Measurements from ENCODE around the gene USP6NL. TPM values are rescaled to one million over a fixed set of nuclear protein-coding genes. Genes with fewer than 3 reads are reported as not detected.

USP6NL gene
- total and polyA plus RNA-seq, 7 donors: 1.8 to 5.4 (median 2.9) TPM

DNA sequence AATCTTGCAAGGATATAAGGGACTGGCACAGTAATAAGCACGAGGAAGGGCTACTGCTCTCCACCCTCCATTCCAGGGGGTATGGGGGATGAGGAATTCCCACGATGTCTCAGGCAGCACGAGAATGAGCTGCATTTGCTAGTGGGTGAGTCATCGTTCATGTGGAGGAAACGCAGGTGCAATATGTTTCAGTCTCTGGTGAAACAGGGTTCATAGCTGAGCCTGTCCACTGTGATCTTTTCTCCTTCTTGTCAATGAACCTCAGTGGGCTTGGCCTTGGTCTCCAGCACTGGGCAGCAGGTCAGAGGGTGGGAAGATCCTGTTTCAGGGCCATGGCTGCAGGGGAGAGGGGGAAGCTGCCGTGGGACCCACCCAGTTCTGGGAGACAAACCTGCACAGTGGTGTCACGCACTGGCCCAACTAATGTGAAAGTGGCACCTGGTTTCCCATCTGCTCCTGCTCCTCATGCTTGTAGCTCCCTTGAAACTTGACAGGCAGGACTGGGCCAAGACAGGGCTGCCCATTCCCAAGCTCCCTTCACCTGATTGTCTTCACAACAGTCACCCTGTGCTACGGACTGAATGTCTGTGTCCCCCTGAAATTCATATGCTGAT lies 181.9 kb downstream of the USP6NL start:
- Histone ChIP-seq H3K27ac (no peak overlapping the region), H3K4me3 (no peak overlapping the region), H3K4me1 (no peaks in the 10 kb centered on the region), H3K27me3 (ENCODE audit: insufficient read depth in 3 of 3, low read length in 2 of 3) (peaks cover 0 to 4% (median 0%) of the 10 kb centered on the region in 3 donors), H3K9me3 (no peaks in the 10 kb centered on the region), H3K36me3 (ENCODE audit: insufficient read depth in 1 of 2, low read depth in 1 of 2) (no peaks in the 10 kb centered on the region)
- ATAC-seq (no peak), DNase-seq (no peak)
- TF ChIP-seq, protein P1, sequence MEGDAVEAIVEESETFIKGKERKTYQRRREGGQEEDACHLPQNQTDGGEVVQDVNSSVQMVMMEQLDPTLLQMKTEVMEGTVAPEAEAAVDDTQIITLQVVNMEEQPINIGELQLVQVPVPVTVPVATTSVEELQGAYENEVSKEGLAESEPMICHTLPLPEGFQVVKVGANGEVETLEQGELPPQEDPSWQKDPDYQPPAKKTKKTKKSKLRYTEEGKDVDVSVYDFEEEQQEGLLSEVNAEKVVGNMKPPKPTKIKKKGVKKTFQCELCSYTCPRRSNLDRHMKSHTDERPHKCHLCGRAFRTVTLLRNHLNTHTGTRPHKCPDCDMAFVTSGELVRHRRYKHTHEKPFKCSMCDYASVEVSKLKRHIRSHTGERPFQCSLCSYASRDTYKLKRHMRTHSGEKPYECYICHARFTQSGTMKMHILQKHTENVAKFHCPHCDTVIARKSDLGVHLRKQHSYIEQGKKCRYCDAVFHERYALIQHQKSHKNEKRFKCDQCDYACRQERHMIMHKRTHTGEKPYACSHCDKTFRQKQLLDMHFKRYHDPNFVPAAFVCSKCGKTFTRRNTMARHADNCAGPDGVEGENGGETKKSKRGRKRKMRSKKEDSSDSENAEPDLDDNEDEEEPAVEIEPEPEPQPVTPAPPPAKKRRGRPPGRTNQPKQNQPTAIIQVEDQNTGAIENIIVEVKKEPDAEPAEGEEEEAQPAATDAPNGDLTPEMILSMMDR (IDR thresholded peaks at IDR 0.05): no peak
- 86 to 90% (median 86%) methylated on average over 8 of the region's 8 CpGs for WGBS, 3 donors
- intact Hi-C loops (cut with DNase I): no loop called here

DNA sequence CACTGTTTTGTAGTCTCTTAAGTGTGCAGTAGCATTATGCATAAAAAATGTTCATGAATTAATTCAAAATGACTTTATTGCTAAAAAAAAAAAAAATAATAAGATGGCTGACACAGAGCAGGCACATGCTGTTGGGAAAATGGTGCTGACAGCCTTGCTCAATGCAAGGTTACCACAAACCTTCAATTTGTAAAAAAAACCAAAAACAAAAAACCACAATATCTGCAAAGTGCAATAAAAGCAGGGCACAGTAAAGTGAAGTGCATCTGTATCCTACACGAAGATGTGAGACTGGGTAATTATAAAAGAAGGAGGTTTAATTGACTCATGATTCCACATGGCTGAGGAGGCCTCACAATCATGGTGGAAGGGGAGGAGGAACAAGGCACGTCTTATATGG lies 185.8 kb downstream of the USP6NL start:
- no peaks in the 10 kb centered on the region for H3K27me3 ChIP-seq (ENCODE audit: insufficient read depth in 3 of 3, low read length in 2 of 3)

DNA sequence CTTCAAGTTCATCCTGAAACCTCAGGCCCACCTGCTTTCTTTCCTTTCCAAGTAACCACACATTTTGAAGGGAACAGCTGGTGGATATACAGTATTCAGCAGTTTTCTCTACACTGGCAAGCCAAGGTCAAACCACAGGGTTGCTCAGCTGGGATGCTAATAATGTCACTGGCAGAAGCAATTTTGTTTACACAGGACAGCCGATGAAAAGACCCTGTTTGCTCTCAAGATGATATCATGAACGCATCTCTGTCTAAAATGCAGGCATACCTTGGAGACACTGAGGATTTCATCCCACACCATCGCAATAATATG lies 186.2 kb downstream of the USP6NL start:
- no peak overlapping the region for H3K27ac ChIP-seq

More for the DNA sequence above, 185.8 kb downstream of the USP6NL start:
- Histone ChIP-seq H3K9me3 (no peaks in the 10 kb centered on the region), H3K36me3 (ENCODE audit: insufficient read depth in 1 of 2, low read depth in 1 of 2) (no peaks in the 10 kb centered on the region), H3K4me3 (no peak overlapping the region), H3K4me1 (no peaks in the 10 kb centered on the region), H3K27ac (no peak overlapping the region)
- DNase-seq (no peak), ATAC-seq (no peak)
- WGBS, 3 donors: 84 to 90% (median 84%) methylated on average over 2 of the region's 2 CpGs
- intact Hi-C loops (cut with DNase I): no loop called here
- TF ChIP-seq, protein P1 (IDR thresholded peaks at IDR 0.05): no peak

DNA sequence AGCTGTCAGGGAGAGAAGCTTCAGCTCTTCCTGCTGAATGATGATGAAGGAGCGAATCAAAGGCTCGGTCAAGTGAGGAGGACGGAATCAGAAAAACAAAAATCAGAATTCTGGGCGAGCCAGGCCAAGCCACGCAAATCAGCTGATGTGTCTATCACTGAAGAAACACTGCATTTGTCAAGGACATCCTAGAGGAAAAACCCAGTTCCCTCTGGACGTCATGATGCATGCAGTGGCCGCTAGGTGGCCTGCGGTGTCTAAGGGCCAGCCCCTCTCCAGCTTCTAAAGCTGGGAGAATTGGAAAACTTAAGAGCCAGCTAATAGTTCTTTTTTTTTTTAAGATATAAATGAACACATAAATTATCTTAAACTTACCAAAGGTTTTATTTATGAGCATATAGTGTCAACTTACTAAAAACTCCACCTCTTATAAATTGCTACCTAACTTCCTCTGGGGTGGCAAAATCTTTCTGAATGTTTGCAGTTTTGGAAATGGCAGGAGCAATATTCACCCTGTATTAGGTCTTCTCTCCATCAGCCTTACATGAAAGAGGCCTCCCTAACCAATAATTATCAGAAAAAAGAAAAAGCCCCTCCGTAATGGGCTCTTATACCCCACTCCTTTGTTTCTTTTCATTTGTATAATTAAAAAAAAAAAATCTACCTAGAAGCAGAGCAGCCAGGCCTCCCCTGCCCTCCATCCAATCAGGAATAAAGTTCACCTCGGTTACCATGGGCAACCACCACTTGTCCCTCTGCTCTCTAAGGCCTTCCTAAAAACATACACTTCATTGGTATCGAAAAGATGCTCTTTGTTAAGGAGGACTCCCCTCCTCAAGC lies 186.8 kb downstream of the USP6NL start:
- ATAC-seq: peak in 1 of 4 donors; percentile 42
- Histone ChIP-seq H3K4me1 (no peaks in the 10 kb centered on the region), H3K9me3 (no peaks in the 10 kb centered on the region), H3K27ac (no peak overlapping the region), H3K4me3 (no peak overlapping the region), H3K36me3 (ENCODE audit: insufficient read depth in 1 of 2, low read depth in 1 of 2) (no peaks in the 10 kb centered on the region), H3K27me3 (ENCODE audit: insufficient read depth in 3 of 3, low read length in 2 of 3) (no peaks in the 10 kb centered on the region)
- TF ChIP-seq, protein P1 (IDR thresholded peaks at IDR 0.05): peak; percentile 57
- peak in 1 of 2 donors; percentile 28 for DNase-seq
- WGBS, 3 donors: 39 to 45% (median 41%) methylated on average over 11 of the region's 11 CpGs
- intact Hi-C loops (cut with DNase I): no loop called here

More for the DNA sequence above, 186.2 kb downstream of the USP6NL start:
- Histone ChIP-seq H3K27me3 (ENCODE audit: insufficient read depth in 3 of 3, low read length in 2 of 3) (no peaks in the 10 kb centered on the region), H3K9me3 (no peaks in the 10 kb centered on the region), H3K36me3 (ENCODE audit: insufficient read depth in 1 of 2, low read depth in 1 of 2) (no peaks in the 10 kb centered on the region), H3K4me1 (no peaks in the 10 kb centered on the region), H3K4me3 (no peak overlapping the region)
- DNase-seq (no peak), ATAC-seq (no peak)
- 61 to 78% (median 71%) methylated on average over 3 of the region's 3 CpGs for WGBS, 3 donors
- intact Hi-C loops (cut with DNase I): no loop called here
- TF ChIP-seq, protein P1 (IDR thresholded peaks at IDR 0.05): no peak

Measured in psoas muscle (tissue), 8 donors.